Measurements from ENCODE around the gene HS3ST6.

GRCh38 chr16:1953734-1954133 lies 35.5 kb upstream of the HS3ST6 start:
- TF ChIP-seq RAD21 (IDR thresholded peaks at IDR 0.05; ENCODE audit: low read depth) (no peak), REST (IDR thresholded peaks at IDR 0.05; ENCODE audit: low read depth) (no peak), POLR2A (IDR thresholded peaks at IDR 0.05; ENCODE audit: borderline replicate concordance, extremely low read depth, insufficient read depth, insufficient read length) (no peak), CTCF (IDR thresholded peaks at IDR 0.05 in 2 of 3, conservative IDR thresholded peaks at IDR 0.05 in 1 of 3; ENCODE audit: borderline replicate concordance in 1 of 3, insufficient read depth in 1 of 3, low read depth in 2 of 3, low read length in 2 of 3) (no peak), FOSL1 (IDR thresholded peaks at IDR 0.05; ENCODE audit: low read depth) (no peak), YY1 (IDR thresholded peaks at IDR 0.05; ENCODE audit: extremely low read depth, insufficient replicate concordance, low read depth, low read length) (no peak), EZH2 (IDR thresholded peaks at IDR 0.05) (no peak), ZFX (IDR thresholded peaks at IDR 0.05) (no peak)
- TF ChIP-seq, protein P1, sequence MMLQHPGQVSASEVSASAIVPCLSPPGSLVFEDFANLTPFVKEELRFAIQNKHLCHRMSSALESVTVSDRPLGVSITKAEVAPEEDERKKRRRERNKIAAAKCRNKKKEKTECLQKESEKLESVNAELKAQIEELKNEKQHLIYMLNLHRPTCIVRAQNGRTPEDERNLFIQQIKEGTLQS (IDR thresholded peaks at IDR 0.05): no peak
